ENCODE data around the gene SESTD1. TPM values are rescaled to one million over a fixed set of nuclear protein-coding genes. Genes with fewer than 3 reads are reported as not detected.

The SESTD1 gene
- total and polyA plus RNA-seq, 2 of the 4 experiments (the other 2 are of a cell fraction) = 8.4 to 12.7 TPM

DNA sequence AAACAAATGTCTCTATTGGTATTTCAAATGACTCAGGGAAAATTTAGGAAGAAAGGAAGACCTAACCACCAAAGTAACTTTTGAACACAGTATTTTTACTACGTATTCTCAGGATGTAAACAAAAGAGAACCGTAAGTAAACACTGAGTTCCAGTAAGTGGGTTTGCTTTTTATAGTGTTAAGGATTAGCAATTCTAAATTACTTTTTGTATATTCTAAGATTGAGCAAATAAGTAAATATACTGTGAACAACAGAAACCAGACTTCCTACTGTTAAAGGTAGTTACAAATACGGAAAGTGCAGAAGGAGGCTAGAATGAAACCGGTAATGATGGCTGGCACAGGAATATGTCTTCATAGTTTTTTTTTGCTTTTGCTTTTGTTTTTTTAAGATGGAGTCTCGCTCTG, 31.5 kb downstream of the SESTD1 start:
- no peak overlapping the region for H3K14ac ChIP-seq (replicated peaks; ENCODE audit: low read depth, low read length)
- 0 out of 2 replicates have a peak, but pooled peaks cover 2% of the 10 kb centered on the region for H3K36me3 ChIP-seq (ENCODE audit: control insufficient read depth, insufficient read depth, low read length)
- no peak overlapping the region for H2BK120ac ChIP-seq (ENCODE audit: low read depth, low read length)
- no peak for DNase-seq
- H4K5ac ChIP-seq (ENCODE audit: low read depth, low read length) = no peak overlapping the region
- no peak overlapping the region for H4K8ac ChIP-seq (ENCODE audit: low read depth in 2 of 2, low read length in 2 of 2)
- WGBS, 2 experiments (ENCODE audit: extremely low coverage in 2 of 2, insufficient read length in 1 of 2) = no CpG with 5 or more reads among the region's 5 CpGs
- peaks cover 5% of the 10 kb centered on the region for H3K9me1 ChIP-seq (ENCODE audit: insufficient read depth, low read length)
- peak; percentile 54 for ATAC-seq (ENCODE audit: low read depth)
- no peak overlapping the region for H3K9ac ChIP-seq (ENCODE audit: low read depth, low read length)
- peaks cover 5% of the 10 kb centered on the region; the same call in 1 of the 2 replicates for H4K20me1 ChIP-seq (ENCODE audit: insufficient read depth, low read length)
- ChIA-PET POLR2A (ENCODE audit: unreplicated experiment) (no interaction called here), CTCF (no interaction called here)
- no peak overlapping the region for H4K91ac ChIP-seq (ENCODE audit: insufficient read depth, low read depth, low read length)
- H2BK5ac ChIP-seq (ENCODE audit: low read depth, low read length, poor library complexity, severe bottlenecking) = no peak overlapping the region
- BruUV-seq (replicated peaks) = no TSS peak
- intact Hi-C loops (cut with micrococcal nuclease) = no loop called here
- H3K23ac ChIP-seq (ENCODE audit: low read depth, low read length) = no peak overlapping the region
- H2AK5ac ChIP-seq (ENCODE audit: low read depth, low read length) = no peak overlapping the region
- no peak overlapping the region for H3K56ac ChIP-seq (ENCODE audit: extremely low read depth, insufficient read depth, low read length)
- no peak overlapping the region; the same call in 1 of the 2 replicates for H2BK20ac ChIP-seq (ENCODE audit: low read depth, low read length)
- H3K27me3 ChIP-seq (ENCODE audit: control insufficient read depth, insufficient read depth, low read length) = no peaks in the 10 kb centered on the region
- dilution Hi-C loops (cut with HindIII; ENCODE audit: low sequenced_read_pairs, unreplicated experiment) = no loop called here
- no peak overlapping the region for H2AK9ac ChIP-seq (replicated peaks; ENCODE audit: low read depth, low read length, poor library complexity)
- no peak overlapping the region for H3K27ac ChIP-seq (ENCODE audit: insufficient read depth, low read length)
- TF ChIP-seq, protein P1, sequence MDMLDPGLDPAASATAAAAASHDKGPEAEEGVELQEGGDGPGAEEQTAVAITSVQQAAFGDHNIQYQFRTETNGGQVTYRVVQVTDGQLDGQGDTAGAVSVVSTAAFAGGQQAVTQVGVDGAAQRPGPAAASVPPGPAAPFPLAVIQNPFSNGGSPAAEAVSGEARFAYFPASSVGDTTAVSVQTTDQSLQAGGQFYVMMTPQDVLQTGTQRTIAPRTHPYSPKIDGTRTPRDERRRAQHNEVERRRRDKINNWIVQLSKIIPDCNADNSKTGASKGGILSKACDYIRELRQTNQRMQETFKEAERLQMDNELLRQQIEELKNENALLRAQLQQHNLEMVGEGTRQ (IDR thresholded peaks at IDR 0.05; ENCODE audit: low read depth, low read length) = no peak
- 0 out of 2 replicates have a peak, but pooled peaks have one; percentile 13 for TF ChIP-seq NFE2L2 (IDR thresholded peaks at IDR 0.05; ENCODE audit: low read depth, low read length)
- H2AFZ ChIP-seq (replicated peaks; ENCODE audit: low read length, poor library complexity) = no peak overlapping the region
- no peak overlapping the region for H3K4me3 ChIP-seq (ENCODE audit: insufficient read depth, low read depth, low read length)
- H2BK15ac ChIP-seq (ENCODE audit: low read depth, low read length) = no peak overlapping the region
- no peak overlapping the region for H3K18ac ChIP-seq (ENCODE audit: low read depth, low read length)
- peak overlapping the region; percentile 35; the same call in 1 of the 2 replicates for H3K4me2 ChIP-seq (ENCODE audit: low read depth, low read length)
- peaks cover 28 to 48% of the 10 kb centered on the region in 2 experiments for H3K79me1 ChIP-seq (ENCODE audit: low read depth in 1 of 2, low read length in 2 of 2)
- H3K4ac ChIP-seq (ENCODE audit: low read depth, low read length) = no peak overlapping the region
- in situ Hi-C loops (cut with MboI; ENCODE audit: low sequenced_read_pairs) = no loop called here
- no peaks in the 10 kb centered on the region for H3K9me3 ChIP-seq (ENCODE audit: control insufficient read depth, insufficient read depth, low read length)
- no peaks in the 10 kb centered on the region for H3K4me1 ChIP-seq (ENCODE audit: control insufficient read depth, insufficient read depth, low read length)
